Esophagus muscularis mucosa (tissue), 4 donors: Measurements from ENCODE around the gene DENND4C. TPM values are rescaled to one million over a fixed set of nuclear protein-coding genes. Genes with fewer than 3 reads are reported as not detected.
A peak's percentile ranks its signal among the peaks of the same experiment; 100 is the strongest.

Experiments used
- DNase-seq: peaks from one replicate; pipeline ENCODE4 v3.0.0-alpha.2; 2017; ENCODE audit errors: extremely low spot score
- H3K27ac ChIP-seq, 4 donors: fragments of 200-600 bp; sonication (generic); replicated peaks in 1 of 4; 1 replicate in 3 of 4; 2 replicates in 1 of 4; pipeline ENCODE4 v1.5.1; 2016 to 2019; ENCODE audit warnings: mild to moderate bottlenecking in 1 of 4
- H3K27me3 ChIP-seq, 4 donors: fragments of 200-600 bp; sonication (generic); one replicate each; pipeline versions ENCODE4 v1.5.1 to v1.6.0; 2016 to 2019
- H3K36me3 ChIP-seq, 4 donors: fragments of 200-600 bp; sonication (generic); one replicate each; pipeline ENCODE4 v1.5.1; 2016 to 2019
- H3K4me1 ChIP-seq, 4 donors: fragments of 200-600 bp; sonication (generic); one replicate each; pipeline ENCODE4 v1.5.1; 2016 to 2019
- H3K4me3 ChIP-seq, 4 donors: fragments of 200-600 bp; sonication (generic); 1 replicate in 2 of 4; 2 replicates in 2 of 4; pipeline ENCODE4 v1.5.1; 2016 to 2019; ENCODE audit warnings: mild to moderate bottlenecking in 4 of 4, moderate library complexity in 1 of 4
- H3K9me3 ChIP-seq, 4 donors: fragments of 200-600 bp; sonication (generic); 1 replicate in 3 of 4; 2 replicates in 1 of 4; pipeline ENCODE4 v1.5.1; 2016 to 2019
- CTCF ChIP-seq, 3 experiments: fragments of 200-600 bp in 2 of 3; fragments of 450-650 bp in 1 of 3; sonication (generic) in 2 of 3; IDR thresholded peaks; one replicate each; pipeline ENCODE4 v1.5.1; 2017 to 2019; ENCODE audit warnings: antibody characterized with exemption in 3 of 3, mild to moderate bottlenecking in 2 of 3, moderate library complexity in 1 of 3
- EP300 ChIP-seq: sonication (generic); formaldehyde crosslinking; IDR thresholded peaks from one replicate; pipeline ENCODE4 v1.6.1; 2017; ENCODE audit warnings: antibody characterized with exemption
- POLR2A ChIP-seq: fragments of 450-650 bp; IDR thresholded peaks from one replicate; pipeline ENCODE4 v1.6.1; 2017; ENCODE audit warnings: antibody characterized with exemption, moderate library complexity, mild to moderate bottlenecking, low read depth
- POLR2AphosphoS5 ChIP-seq, 2 donors: sonication (generic); formaldehyde crosslinking; IDR thresholded peaks; one replicate each; pipeline ENCODE4 v1.6.1; 2017; ENCODE audit warnings: antibody characterized with exemption in 2 of 2
- WGBS: methylation state at CpG from one replicate; pipeline ENCODE4 v1.1.5; 2018; 5-methylcytosine and 5-hydroxymethylcytosine counted together
- intact Hi-C: fragments of 100-400 bp; cut with DNase I; formaldehyde crosslinking; loops from one replicate; pipeline ENCODE4 v1.15.1; 2023
- total RNA-seq, 4 donors: library from RNA; depleted of rRNA; stranded (reverse); fragments of >200 nt; gene quantifications; one replicate each; pipeline versions ENCODE4 v1.1.0 to v1.2.1, GENCODE V29; 2016

The DENND4C gene
- 10 to 100 TPM; 59.1 to 97.3 (median 88.1) TPM for total RNA-seq

GRCh38 chr9:19230355-19231125 lies at the start of gene DENND4C:
Gene DENND4C, plus strand, starts transcription at chr9:19230693. Its CDS starts 45,482 bp downstream, at chr9:19276175.
- peak within 1 kb of the TSS; percentile 79 to 96 (median 80) for H3K4me3 ChIP-seq
- H3K27ac ChIP-seq: peak within 1 kb of the TSS; percentile 96 to 99 (median 98)
- under 1% methylated on average over 37 of the region's 86 CpGs for WGBS
- DNase-seq: peak; percentile 95
- intact Hi-C loops: loop anchor here (5.0 to 10.0 kb wide), 2 partner anchors 48 to 144 kb away; no protein-coding TSS in a partner anchor
- TF ChIP-seq EP300 (no peak), POLR2AphosphoS5 (IDR thresholded peaks at IDR 0.05) (peak; percentile 84 to 90), CTCF (IDR thresholded peaks at IDR 0.05) (no peak)
- no peaks in the 10 kb centered on the region for H3K9me3 ChIP-seq
- no peaks in the 10 kb centered on the region for H3K27me3 ChIP-seq
- H3K4me1 ChIP-seq: peaks cover 16 to 46% (median 36%) of the 10 kb centered on the region in 4 donors
- no peaks in the 10 kb centered on the region for H3K36me3 ChIP-seq

- DNase-seq: no peak
- no peaks in the 10 kb centered on the region for H3K36me3 ChIP-seq
- H3K4me3 ChIP-seq: no peak overlapping the region
- peaks cover 35 to 38% (median 36%) of the 10 kb centered on the region in 4 donors for H3K4me1 ChIP-seq
- H3K27ac ChIP-seq: no peak overlapping the region
- no peaks in the 10 kb centered on the region for H3K9me3 ChIP-seq
- intact Hi-C loops: loop anchor here (5.0 kb wide), 1 partner anchor 51 kb away; the partner anchor contains the start of gene DENND4C
- TF ChIP-seq POLR2AphosphoS5 (IDR thresholded peaks at IDR 0.05): no peak
- no peak for TF ChIP-seq EP300
- no peak for TF ChIP-seq CTCF (IDR thresholded peaks at IDR 0.05)
- no peak for TF ChIP-seq POLR2A
- 84% methylated on average over 5 of the region's 5 CpGs for WGBS
- no peaks in the 10 kb centered on the region for H3K27me3 ChIP-seq
Observed at GRCh38 chr9:19180991-19181390, 49.5 kb upstream of the DENND4C start.

- Histone ChIP-seq H3K4me3 (no peak overlapping the region), H3K27ac (peak overlapping the region in 3 of 4 donors; percentile 76 to 86 (median 84)), H3K9me3 (no peaks in the 10 kb centered on the region), H3K36me3 (no peaks in the 10 kb centered on the region), H3K27me3 (no peaks in the 10 kb centered on the region), H3K4me1 (peaks cover 35 to 38% (median 36%) of the 10 kb centered on the region in 4 donors)
- no peak for DNase-seq
- WGBS: 73% methylated on average over 5 of the region's 5 CpGs
- no peak for TF ChIP-seq POLR2AphosphoS5 (IDR thresholded peaks at IDR 0.05)
- TF ChIP-seq CTCF (IDR thresholded peaks at IDR 0.05): no peak
- TF ChIP-seq EP300: no peak
- TF ChIP-seq POLR2A: no peak
- intact Hi-C loops: loop anchor here (5.0 kb wide), 1 partner anchor 51 kb away; the partner anchor contains the start of gene DENND4C
Observed at GRCh38 chr9:19181561-19181960, 48.9 kb upstream of the DENND4C start.

GRCh38 chr9:19184144-19184917 lies 46.2 kb upstream of the DENND4C start:
- Histone ChIP-seq H3K4me3 (peak overlapping the region in 1 of 4 donors; percentile 13), H3K4me1 (peaks cover 35 to 38% (median 36%) of the 10 kb centered on the region in 4 donors), H3K27ac (peak overlapping the region; percentile 76 to 86 (median 85)), H3K9me3 (no peaks in the 10 kb centered on the region), H3K27me3 (no peaks in the 10 kb centered on the region), H3K36me3 (no peaks in the 10 kb centered on the region)
- DNase-seq: peak; percentile 96
- WGBS: 16% methylated on average over 7 of the region's 7 CpGs
- intact Hi-C loops: loop anchor here (5.0 kb wide), 1 partner anchor 48 kb away; the partner anchor contains the start of gene DENND4C
- TF ChIP-seq POLR2A (no peak), POLR2AphosphoS5 (IDR thresholded peaks at IDR 0.05) (peak; percentile 80 to 89), EP300 (no peak), CTCF (IDR thresholded peaks at IDR 0.05) (no peak)
